OCI-LY3 (cell line): ENCODE data around the gene BMPER.

Source experiments
- CTCF ChIP-seq: fragments of 200-600, 300-600 bp; sonication (generic); IDR thresholded peaks from 2 replicates; pipeline ENCODE4 v1.5.1; 2014; ENCODE audit warnings: antibody characterized with exemption, low read length, low read depth
- EZH2phosphoT487 ChIP-seq: fragments of 200-600 bp; shearing (Covaris generic); IDR thresholded peaks from 2 replicates; pipeline ENCODE4 v1.6.1; 2018; ENCODE audit warnings: antibody characterized with exemption, mixed run types, low read depth

DNA sequence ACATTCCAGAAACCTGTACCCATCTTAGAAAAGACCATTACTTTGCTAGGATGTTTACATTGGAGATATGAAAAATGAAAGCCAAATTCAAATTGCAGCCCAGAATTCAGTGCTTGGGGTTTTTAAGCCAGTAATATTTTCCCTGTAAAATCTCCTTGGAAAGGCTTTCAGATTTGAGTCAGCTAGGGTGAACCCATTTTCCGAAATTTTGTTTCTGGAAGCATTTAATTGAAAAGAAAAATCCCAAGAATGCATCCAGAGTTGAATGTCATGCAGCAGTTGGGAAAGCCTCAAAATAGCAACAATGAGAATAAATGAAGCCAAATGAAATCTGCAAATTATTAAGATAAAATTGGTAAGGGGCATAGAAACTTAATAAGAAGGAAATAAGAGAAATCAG, 106.4 kb downstream of the BMPER start:
- TF ChIP-seq CTCF, result no peak
- no peak for TF ChIP-seq EZH2phosphoT487
